Neural progenitor cell (in vitro differentiated cells): ENCODE measurements around the gene VDAC2. TPM values are rescaled to one million over a fixed set of nuclear protein-coding genes. Genes with fewer than 3 reads are reported as not detected.
"Not testable (repeated sequence)": the region's sequence is repeated elsewhere in the genome, so short reads cannot be mapped to it uniquely, and the experiment has no call there.

ENCODE experiments used
- DNase-seq: peaks from one replicate; pipeline ENCODE4 v3.0.0-alpha.2; 2016; ENCODE audit warnings: low spot score
- H2AFZ ChIP-seq: fragments of 200-600 bp; sonication (generic); replicated peaks from 2 replicates; pipeline ENCODE4 v1.6.1; 2016; ENCODE audit warnings: antibody characterized with exemption
- H3F3A ChIP-seq: fragments of 200-600 bp; sonication (generic); 2 replicates; pipeline ENCODE4 v1.6.1; 2016; ENCODE audit warnings: antibody characterized with exemption, low read depth
- H3K27ac ChIP-seq: fragments of 200-600 bp; sonication (generic); 2 replicates; pipeline ENCODE4 v1.5.1; 2016; ENCODE audit warnings: mild to moderate bottlenecking
- H3K27me3 ChIP-seq: fragments of 200-600 bp; sonication (generic); 2 replicates; pipeline ENCODE4 v1.6.1; 2016; ENCODE audit warnings: mild to moderate bottlenecking, moderate library complexity
- H3K36me3 ChIP-seq: fragments of 200-600 bp; sonication (generic); 2 replicates; pipeline ENCODE4 v1.5.1; 2016
- H3K4me1 ChIP-seq: fragments of 200-600 bp; sonication (generic); 2 replicates; pipeline ENCODE4 v1.6.1; 2016; ENCODE audit warnings: mixed run types
- H3K4me2 ChIP-seq: fragments of 200-600 bp; sonication (generic); 2 replicates; pipeline ENCODE4 v1.6.1; 2016
- H3K4me3 ChIP-seq: fragments of 200-600 bp; sonication (generic); 2 replicates; pipeline ENCODE4 v1.5.1; 2016
- H3K79me2 ChIP-seq: fragments of 200-600 bp; sonication (generic); 2 replicates; pipeline ENCODE4 v1.6.1; 2016; ENCODE audit warnings: low read depth
- H3K9ac ChIP-seq: fragments of 200-600 bp; sonication (generic); 2 replicates; pipeline ENCODE4 v1.6.1; 2016
- H3K9me3 ChIP-seq: fragments of 200-600 bp; sonication (generic); 2 replicates; pipeline ENCODE4 v1.5.1; 2016; ENCODE audit warnings: low read depth
- H4K20me1 ChIP-seq: fragments of 200-600 bp; sonication (generic); 2 replicates; pipeline ENCODE4 v1.6.1; 2016; ENCODE audit warnings: low read depth
- H3K27ac Mint-ChIP-seq: 3 replicates; pipeline ENCODE4 v1.8.0; 2021; ENCODE audit warnings: mixed read lengths
- H3K27me3 Mint-ChIP-seq: 2 replicates; pipeline ENCODE4 v1.8.0; 2022; ENCODE audit warnings: low read depth, mild to moderate bottlenecking, inconsistent platforms, moderate library complexity, mixed read lengths; ENCODE audit not compliant: insufficient read depth
- H3K36me3 Mint-ChIP-seq: 3 replicates; pipeline ENCODE4 v1.8.0; 2021; ENCODE audit warnings: mixed read lengths
- H3K4me1 Mint-ChIP-seq: 3 replicates; pipeline ENCODE4 v1.8.0; 2021; ENCODE audit warnings: mixed read lengths
- H3K4me3 Mint-ChIP-seq: 3 replicates; pipeline ENCODE4 v1.8.0; 2021; ENCODE audit warnings: mild to moderate bottlenecking, moderate library complexity, mixed read lengths
- H3K9me3 Mint-ChIP-seq: 3 replicates; pipeline ENCODE4 v1.8.0; 2020; ENCODE audit warnings: mixed read lengths
- EZH2 ChIP-seq: fragments of 200-600 bp; sonication (generic); IDR thresholded peaks from 2 replicates; pipeline ENCODE4 v1.6.1; 2017; ENCODE audit warnings: antibody characterized with exemption, mild to moderate bottlenecking, moderate library complexity
- EZH2phosphoT487 ChIP-seq: fragments of 200-600 bp; sonication (generic); IDR thresholded peaks from 2 replicates; pipeline ENCODE4 v1.6.1; 2017; ENCODE audit warnings: antibody characterized with exemption
- total RNA-seq: library from RNA; depleted of rRNA; stranded (reverse); fragments of >200 nt; gene quantifications from 2 replicates; pipeline ENCODE4 v1.2.3, GENCODE V29; 2015; ENCODE audit warnings: low replicate concordance
- TF ChIP-seq, protein P1 (sequence below): fragments of 200-600 bp; sonication (generic); IDR thresholded peaks from 2 replicates; pipeline ENCODE4 v1.5.1; 2017; ENCODE audit warnings: antibody characterized with exemption, mild to moderate bottlenecking

VDAC2 gene
- total RNA-seq, 1 donor from 2014 or later = 341 TPM

DNA sequence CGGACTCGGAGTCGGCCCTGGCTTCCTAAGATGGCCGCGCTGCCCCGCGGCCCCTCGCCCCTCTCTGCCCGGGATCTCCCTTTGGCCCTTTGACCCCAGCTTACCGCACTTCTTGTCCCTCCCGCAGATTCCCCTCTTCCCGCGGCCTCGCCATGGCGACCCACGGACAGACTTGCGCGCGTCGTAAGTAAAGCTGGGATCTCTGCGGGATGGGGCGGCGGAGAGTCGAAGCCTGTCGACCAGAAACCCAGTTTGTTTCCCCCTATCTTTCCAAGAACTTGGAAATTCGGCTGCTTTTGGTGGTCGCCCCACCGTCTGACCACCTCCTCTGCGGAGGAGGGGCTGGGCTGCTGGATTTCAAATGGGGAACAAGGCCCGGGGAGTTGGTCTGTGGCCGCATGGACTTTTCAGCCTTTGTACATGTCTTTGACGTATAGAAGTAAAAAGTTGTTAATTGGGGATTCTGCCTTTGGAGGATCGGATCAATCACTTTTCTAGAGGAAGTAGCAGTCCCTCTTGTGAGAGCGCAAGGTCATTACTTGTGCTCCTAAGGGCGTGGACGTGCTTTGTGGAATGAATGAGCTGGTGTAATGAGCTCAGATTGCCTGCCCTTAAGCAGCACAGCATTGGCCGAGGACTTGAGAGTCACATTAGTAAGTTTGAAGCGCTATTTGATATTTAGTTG is 553 bp downstream of the VDAC2 start:
- peak overlapping the region; percentile 84 for H3K9ac ChIP-seq
- H3K4me1 Mint-ChIP-seq = peaks cover 30% of the 10 kb centered on the region
- peak overlapping the region; percentile 95 for H3K4me3 Mint-ChIP-seq
- H3F3A ChIP-seq = peaks cover 9% of the 10 kb centered on the region
- H3K4me3 ChIP-seq = peak overlapping the region; percentile 90
- no peak for TF ChIP-seq EZH2
- TF ChIP-seq, protein P1, sequence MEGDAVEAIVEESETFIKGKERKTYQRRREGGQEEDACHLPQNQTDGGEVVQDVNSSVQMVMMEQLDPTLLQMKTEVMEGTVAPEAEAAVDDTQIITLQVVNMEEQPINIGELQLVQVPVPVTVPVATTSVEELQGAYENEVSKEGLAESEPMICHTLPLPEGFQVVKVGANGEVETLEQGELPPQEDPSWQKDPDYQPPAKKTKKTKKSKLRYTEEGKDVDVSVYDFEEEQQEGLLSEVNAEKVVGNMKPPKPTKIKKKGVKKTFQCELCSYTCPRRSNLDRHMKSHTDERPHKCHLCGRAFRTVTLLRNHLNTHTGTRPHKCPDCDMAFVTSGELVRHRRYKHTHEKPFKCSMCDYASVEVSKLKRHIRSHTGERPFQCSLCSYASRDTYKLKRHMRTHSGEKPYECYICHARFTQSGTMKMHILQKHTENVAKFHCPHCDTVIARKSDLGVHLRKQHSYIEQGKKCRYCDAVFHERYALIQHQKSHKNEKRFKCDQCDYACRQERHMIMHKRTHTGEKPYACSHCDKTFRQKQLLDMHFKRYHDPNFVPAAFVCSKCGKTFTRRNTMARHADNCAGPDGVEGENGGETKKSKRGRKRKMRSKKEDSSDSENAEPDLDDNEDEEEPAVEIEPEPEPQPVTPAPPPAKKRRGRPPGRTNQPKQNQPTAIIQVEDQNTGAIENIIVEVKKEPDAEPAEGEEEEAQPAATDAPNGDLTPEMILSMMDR = no peak
- no peak for TF ChIP-seq EZH2phosphoT487
- H3K27ac ChIP-seq = peak overlapping the region; percentile 97
- H3K4me1 ChIP-seq = peaks cover 18% of the 10 kb centered on the region
- no peak for DNase-seq
- peaks cover 56% of the 10 kb centered on the region for H3K79me2 ChIP-seq
- H3K36me3 ChIP-seq = peaks cover 18% of the 10 kb centered on the region
- H3K27me3 Mint-ChIP-seq = no peaks in the 10 kb centered on the region
- H3K27me3 ChIP-seq = no peaks in the 10 kb centered on the region
- H3K27ac Mint-ChIP-seq = peak overlapping the region; percentile 73
- peaks cover 31% of the 10 kb centered on the region for H4K20me1 ChIP-seq
- peak overlapping the region; percentile 18 for H2AFZ ChIP-seq
- peaks cover 24% of the 10 kb centered on the region for H3K36me3 Mint-ChIP-seq
- no peaks in the 10 kb centered on the region for H3K9me3 Mint-ChIP-seq
- no peaks in the 10 kb centered on the region for H3K9me3 ChIP-seq
- peak overlapping the region; percentile 93 for H3K4me2 ChIP-seq

- peaks cover 4% of the 10 kb centered on the region for H3F3A ChIP-seq
- TF ChIP-seq EZH2 = no peak
- TF ChIP-seq, protein P1 = no peak
- no peak for TF ChIP-seq EZH2phosphoT487
- H3K4me2 ChIP-seq = peak overlapping the region; percentile 93
- H3K27ac Mint-ChIP-seq = no peak overlapping the region
- peaks cover 25% of the 10 kb centered on the region for H3K4me1 Mint-ChIP-seq
- H4K20me1 ChIP-seq = peaks cover 42% of the 10 kb centered on the region
- H2AFZ ChIP-seq = no peak overlapping the region
- H3K9me3 ChIP-seq = no peaks in the 10 kb centered on the region
- H3K9me3 Mint-ChIP-seq = no peaks in the 10 kb centered on the region
- no peak for DNase-seq
- no peak overlapping the region for H3K9ac ChIP-seq
- H3K4me1 ChIP-seq = peaks cover 13% of the 10 kb centered on the region
- no peaks in the 10 kb centered on the region for H3K27me3 ChIP-seq
- peak overlapping the region; percentile 90 for H3K4me3 ChIP-seq
- H3K36me3 ChIP-seq = peaks cover 18% of the 10 kb centered on the region
- H3K27me3 Mint-ChIP-seq = no peaks in the 10 kb centered on the region
- no peak overlapping the region for H3K27ac ChIP-seq
- peaks cover 30% of the 10 kb centered on the region for H3K36me3 Mint-ChIP-seq
- peak overlapping the region; percentile 95 for H3K4me3 Mint-ChIP-seq
- H3K79me2 ChIP-seq = peaks cover 68% of the 10 kb centered on the region
Measured at GRCh38 chr10:75212343-75212742, 1.7 kb downstream of the VDAC2 start.

DNA sequence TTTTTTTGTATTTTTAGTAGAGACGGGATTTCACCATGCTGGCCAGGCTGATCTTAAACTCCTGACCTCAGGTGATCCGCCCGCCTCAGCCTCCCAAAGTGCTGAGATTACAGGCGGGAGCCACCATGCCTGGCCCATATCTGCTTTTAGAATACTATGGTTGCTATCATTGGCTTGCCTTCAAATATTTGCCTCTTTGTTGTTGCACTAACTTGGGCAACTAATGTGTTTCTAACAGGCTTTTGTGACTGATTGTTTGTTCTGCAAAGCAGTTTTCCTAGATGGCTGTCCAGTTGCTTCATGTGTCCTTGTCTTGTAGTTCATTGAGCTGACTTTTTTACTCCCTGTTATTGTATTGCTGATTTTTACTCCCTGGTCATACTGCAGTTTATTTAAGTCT is 9.7 kb downstream of the VDAC2 start:
- peaks cover 48% of the 10 kb centered on the region for H3K36me3 Mint-ChIP-seq
- Histone ChIP-seq H3K9ac (no peak overlapping the region), H3K4me1 (peaks cover 23% of the 10 kb centered on the region), H3K36me3 (peaks cover 24% of the 10 kb centered on the region), H3K27ac (no peak overlapping the region), H3K4me3 (no peak overlapping the region), H3F3A (peaks cover 35% of the 10 kb centered on the region), H3K27me3 (no peaks in the 10 kb centered on the region), H3K4me2 (no peak overlapping the region), H3K79me2 (peaks cover 95% of the 10 kb centered on the region), H4K20me1 (peaks cover 63% of the 10 kb centered on the region), H2AFZ (no peak overlapping the region), H3K9me3 (no peaks in the 10 kb centered on the region)
- peaks cover 19% of the 10 kb centered on the region for H3K4me1 Mint-ChIP-seq
- TF ChIP-seq EZH2 (no peak), EZH2phosphoT487 (no peak)
- TF ChIP-seq, protein P1 = no peak
- no peaks in the 10 kb centered on the region for H3K27me3 Mint-ChIP-seq
- no peak for DNase-seq
- no peaks in the 10 kb centered on the region for H3K9me3 Mint-ChIP-seq
- H3K27ac Mint-ChIP-seq = no peak overlapping the region
- no peak overlapping the region for H3K4me3 Mint-ChIP-seq

DNA sequence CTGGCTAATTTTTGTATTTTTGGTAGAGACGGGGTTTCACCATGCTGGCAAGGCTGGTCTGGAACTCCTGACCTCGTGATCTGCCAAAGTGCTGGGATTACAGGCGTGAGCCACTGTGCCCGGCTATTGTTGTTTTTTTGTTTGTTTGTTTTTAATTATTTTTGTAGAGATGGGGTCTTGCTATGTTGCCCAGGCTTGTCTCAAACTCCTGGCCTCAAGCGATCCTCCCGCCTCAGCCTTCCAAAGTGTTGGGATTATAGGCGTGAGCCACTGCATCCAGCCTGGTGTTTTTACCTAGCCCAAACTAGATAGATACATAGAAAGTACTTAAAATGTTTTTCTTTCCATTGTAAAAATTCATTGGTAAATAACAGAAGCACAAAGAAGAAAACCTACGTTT is 10.9 kb downstream of the VDAC2 start:
- Histone ChIP-seq H4K20me1 (peaks cover 67% of the 10 kb centered on the region), H3K4me1 (peaks cover 35% of the 10 kb centered on the region), H3K36me3 (peaks cover 18% of the 10 kb centered on the region), H3K79me2 (peaks cover 95% of the 10 kb centered on the region), H3F3A (peaks cover 45% of the 10 kb centered on the region)
- H3K9me3 Mint-ChIP-seq, H3K9ac ChIP-seq, H3K27ac Mint-ChIP-seq, H3K27me3 Mint-ChIP-seq, H3K9me3 ChIP-seq, H3K27me3 ChIP-seq, DNase-seq, H3K4me3 ChIP-seq, H2AFZ ChIP-seq, H3K4me3 Mint-ChIP-seq, H3K27ac ChIP-seq, H3K4me2 ChIP-seq: not testable (repeated sequence)
- Mint-ChIP-seq H3K36me3 (peaks cover 44% of the 10 kb centered on the region), H3K4me1 (peaks cover 27% of the 10 kb centered on the region)
